ENCODE results near the gene TRAFD1.

DNA sequence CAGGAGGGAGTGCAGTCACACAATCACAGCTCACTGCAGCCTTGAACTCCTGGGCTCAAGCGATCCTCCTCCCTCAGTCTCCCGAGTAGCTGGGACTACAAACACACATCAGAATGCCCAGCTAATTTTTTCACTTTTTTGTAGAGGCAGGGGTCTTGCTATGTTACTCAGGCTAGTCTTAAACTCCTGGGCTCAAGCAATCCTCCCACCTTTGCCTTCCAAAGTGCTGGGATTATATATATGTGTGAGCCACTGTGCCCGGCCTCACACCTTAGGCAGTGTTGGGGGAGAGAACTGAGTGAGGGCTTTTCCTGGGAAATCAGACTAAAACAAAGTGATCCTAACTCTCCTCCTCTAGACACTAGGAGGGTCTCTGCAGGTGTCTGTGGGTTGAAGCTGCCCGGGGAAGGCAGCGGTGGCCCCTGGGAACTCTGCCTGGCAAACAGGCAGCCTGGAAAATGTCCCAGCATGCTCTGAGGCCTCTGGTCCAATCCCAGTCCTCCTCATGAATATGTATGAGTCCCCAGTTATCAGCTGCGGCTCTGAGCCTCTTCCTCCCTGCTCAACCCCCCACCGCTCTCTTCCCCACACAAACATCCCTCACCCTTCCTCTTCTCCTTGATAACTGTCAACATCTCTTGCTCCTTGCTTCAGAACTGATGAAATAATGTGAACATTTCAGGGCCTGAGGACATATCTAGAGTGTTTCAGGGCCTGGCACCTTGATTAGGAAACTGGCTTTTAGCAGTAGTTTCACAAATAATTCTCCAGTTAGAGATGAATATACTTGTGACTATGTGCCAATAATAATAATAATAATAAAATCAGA, 8.9 kb upstream of the TRAFD1 start:
- TF ChIP-seq, protein P1, sequence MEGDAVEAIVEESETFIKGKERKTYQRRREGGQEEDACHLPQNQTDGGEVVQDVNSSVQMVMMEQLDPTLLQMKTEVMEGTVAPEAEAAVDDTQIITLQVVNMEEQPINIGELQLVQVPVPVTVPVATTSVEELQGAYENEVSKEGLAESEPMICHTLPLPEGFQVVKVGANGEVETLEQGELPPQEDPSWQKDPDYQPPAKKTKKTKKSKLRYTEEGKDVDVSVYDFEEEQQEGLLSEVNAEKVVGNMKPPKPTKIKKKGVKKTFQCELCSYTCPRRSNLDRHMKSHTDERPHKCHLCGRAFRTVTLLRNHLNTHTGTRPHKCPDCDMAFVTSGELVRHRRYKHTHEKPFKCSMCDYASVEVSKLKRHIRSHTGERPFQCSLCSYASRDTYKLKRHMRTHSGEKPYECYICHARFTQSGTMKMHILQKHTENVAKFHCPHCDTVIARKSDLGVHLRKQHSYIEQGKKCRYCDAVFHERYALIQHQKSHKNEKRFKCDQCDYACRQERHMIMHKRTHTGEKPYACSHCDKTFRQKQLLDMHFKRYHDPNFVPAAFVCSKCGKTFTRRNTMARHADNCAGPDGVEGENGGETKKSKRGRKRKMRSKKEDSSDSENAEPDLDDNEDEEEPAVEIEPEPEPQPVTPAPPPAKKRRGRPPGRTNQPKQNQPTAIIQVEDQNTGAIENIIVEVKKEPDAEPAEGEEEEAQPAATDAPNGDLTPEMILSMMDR (IDR thresholded peaks at IDR 0.05; ENCODE audit: extremely low read depth in 1 of 2, insufficient read depth in 1 of 2, low read depth in 1 of 2, low read length in 2 of 2) = no peak
- TF ChIP-seq EZH2 (IDR thresholded peaks at IDR 0.05; ENCODE audit: borderline replicate concordance, low read depth, low read length, severe bottlenecking) (no peak), POLR2A (IDR thresholded peaks at IDR 0.05; ENCODE audit: low read depth, low read length) (peak; percentile 76), MYC (IDR thresholded peaks at IDR 0.05; ENCODE audit: low read depth, low read length) (no peak)
- TF ChIP-seq, protein P2, sequence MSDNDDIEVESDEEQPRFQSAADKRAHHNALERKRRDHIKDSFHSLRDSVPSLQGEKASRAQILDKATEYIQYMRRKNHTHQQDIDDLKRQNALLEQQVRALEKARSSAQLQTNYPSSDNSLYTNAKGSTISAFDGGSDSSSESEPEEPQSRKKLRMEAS (IDR thresholded peaks at IDR 0.05; ENCODE audit: insufficient read depth, insufficient read length) = no peak
